ENCODE measurements around the gene PERM1.
A peak's percentile ranks its signal among the peaks of the same experiment; 100 is the strongest.
"Not testable (repeated sequence)": the region's sequence is repeated elsewhere in the genome, so short reads cannot be mapped to it uniquely, and the experiment has no call there.

Gene PERM1

DNA sequence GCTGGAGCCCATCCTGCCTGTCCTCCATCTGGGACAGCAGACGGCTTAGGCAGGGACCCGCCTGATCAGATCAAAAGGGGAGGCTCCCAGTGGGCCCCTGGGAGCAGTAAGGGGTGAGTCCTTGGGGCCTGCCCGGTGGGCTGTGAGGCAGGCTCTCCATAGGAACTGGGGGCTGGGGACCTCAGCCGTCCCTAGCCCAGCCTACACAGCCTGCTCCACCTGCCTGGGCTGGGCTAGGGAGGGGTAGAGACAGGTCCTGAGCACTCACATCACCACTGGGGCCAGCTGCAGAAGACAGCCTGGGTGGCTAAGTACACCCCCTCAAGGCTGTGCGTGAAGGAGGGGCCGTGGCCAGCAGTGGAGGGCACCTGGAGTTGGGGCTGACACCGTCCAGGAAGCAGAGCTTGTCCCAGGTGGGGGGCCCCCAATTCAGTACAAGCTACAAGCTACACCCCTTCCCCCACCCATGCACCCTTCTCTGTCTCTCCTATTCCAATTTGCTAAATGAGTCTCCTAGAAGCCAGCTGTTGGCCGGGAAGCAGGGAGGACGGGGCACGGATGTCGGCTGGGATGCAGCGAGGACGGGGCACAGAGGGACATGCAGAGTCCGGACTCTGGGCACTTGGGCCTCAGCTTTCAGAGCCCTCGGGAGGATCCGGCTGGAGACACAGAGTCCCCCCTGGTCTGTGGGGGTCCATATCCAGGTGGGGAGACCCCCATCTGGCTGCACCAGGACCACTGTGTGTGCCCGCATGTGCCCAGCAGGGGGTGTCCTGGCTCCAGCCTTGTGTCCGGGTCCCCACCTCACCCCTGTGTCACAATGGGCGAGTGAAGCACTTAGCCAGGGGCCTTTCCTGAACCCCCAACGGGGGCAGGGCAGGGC, 33.1 kb upstream of the PERM1 start:
- no peak for DNase-seq (ENCODE audit: low spot score)

DNA sequence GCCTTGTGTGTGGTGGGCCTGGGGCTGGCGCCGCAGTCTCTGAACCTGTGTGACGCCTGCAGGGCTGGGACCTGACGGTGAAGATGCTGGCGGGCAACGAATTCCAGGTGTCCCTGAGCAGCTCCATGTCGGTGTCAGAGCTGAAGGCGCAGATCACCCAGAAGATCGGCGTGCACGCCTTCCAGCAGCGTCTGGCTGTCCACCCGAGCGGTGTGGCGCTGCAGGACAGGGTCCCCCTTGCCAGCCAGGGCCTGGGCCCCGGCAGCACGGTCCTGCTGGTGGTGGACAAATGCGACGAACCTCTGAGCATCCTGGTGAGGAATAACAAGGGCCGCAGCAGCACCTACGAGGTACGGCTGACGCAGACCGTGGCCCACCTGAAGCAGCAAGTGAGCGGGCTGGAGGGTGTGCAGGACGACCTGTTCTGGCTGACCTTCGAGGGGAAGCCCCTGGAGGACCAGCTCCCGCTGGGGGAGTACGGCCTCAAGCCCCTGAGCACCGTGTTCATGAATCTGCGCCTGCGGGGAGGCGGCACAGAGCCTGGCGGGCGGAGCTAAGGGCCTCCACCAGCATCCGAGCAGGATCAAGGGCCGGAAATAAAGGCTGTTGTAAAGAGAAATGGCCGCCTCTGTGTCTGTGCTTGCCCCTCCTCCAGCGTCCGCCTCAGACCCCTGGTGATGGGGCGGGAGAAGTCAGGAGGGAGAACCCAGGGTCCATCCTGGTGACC, 32.2 kb upstream of the PERM1 start:
- DNase-seq (ENCODE audit: low spot score) = no peak

DNA sequence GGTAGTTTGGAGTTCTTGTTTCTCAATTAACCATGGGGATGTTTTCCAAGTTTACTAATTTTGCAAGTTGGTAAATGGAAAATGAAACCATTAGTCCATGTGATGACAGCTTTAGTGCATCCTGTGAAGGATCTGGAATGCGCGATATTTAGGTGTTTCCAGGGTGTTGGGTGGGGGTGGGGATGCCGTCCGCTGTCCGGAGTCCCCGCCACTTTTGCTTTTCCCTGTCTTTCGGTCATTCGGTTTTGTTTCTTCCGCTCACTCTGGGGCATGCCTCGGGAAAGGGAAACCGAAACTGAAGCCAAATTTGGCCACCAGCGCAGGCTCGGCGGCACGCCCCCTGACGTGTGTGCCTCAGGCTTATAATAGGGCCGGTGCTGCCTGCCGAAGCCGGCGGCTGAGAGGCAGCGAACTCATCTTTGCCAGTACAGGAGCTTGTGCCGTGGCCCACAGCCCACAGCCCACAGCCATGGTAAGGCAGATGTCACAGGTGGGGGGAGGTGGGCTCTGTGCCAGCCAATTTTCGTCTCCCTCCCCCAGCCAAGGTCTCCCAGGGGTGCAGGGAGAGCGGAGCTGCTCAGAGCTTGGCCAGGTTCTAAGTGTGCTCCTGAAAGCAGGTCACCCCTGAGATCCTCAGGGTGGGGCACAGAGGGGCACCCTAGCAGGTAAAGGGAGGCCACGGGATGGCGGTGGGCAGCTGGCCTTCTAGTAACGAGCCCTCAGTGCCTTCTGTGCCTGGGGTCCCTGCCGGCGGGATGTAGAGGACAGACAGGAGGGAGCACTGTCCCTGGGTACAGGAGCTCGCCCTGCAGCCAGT, 31.4 kb upstream of the PERM1 start, which contains the start of gene ISG15:
Gene ISG15, plus strand, starts transcription at position 393 of the 817 bp plus-strand sequence. Its CDS starts 77 bp downstream, at position 470.
- peak; percentile 90 for DNase-seq (ENCODE audit: low spot score)

DNA sequence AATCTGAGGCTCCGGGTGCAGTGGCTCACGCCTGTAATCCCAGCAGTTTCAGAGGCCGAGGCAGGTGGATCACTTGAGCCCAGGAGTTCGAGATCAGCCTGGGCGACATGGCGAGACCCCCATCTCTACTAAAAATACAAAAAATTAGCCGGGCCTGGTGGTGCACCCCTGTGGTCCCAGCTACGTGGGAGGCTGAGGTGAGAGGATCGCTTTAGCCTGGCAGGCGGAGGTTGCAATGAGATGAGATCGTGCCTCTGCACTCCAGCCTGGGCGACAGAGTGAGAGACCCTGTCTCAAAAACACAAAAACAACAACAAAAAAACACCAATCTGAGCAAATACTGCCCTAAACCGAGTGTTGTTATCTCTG, 30.8 kb upstream of the PERM1 start:
- not testable (repeated sequence) for DNase-seq (ENCODE audit: low spot score)

DNA sequence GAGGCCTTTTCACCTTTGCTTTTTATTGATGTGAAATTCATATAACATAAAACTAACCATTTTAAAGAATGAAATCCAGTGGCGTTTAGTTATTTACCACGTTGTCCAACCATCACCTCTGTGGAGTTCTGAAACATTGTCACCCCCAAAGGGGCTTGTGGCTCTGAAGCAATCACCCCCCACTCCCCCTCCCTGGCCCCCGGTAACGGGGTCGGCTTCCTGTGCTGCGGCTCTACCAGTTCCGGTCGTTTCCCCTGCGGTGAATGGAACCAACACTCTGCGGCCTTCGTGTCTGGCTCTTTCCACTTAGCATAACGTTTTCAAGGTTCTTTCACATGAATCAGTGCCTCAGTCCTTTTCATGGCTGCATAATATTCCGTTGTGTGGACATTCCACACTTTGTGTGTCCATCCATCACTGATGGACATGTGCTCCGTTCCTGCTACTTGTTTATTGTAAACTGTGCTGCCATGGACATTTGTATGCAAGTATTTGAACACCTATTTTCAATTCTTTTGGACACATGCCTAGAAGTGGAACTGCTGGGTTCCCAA, 29.6 kb upstream of the PERM1 start:
- DNase-seq (ENCODE audit: low spot score) = no peak

DNA sequence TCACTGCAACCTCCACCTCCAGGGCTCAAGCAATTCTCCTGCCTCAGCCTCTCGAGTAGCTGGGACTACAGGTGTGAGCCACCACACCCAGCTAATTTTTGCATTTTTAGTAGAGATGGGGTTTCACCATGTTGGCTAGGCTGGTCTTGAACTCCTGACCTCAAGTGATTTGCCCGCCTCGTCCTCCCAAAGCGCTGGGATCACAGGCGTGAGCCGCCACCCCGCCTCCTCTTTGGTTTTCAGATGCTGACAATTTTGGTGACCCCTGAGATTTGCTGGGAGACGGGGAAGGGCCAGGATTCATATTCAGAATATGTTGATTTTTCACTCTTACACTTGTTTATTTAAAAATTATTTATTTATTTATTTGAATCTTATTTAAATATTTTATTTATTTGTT, 28.2 kb upstream of the PERM1 start:
- not testable (repeated sequence) for DNase-seq (ENCODE audit: low spot score)

DNA sequence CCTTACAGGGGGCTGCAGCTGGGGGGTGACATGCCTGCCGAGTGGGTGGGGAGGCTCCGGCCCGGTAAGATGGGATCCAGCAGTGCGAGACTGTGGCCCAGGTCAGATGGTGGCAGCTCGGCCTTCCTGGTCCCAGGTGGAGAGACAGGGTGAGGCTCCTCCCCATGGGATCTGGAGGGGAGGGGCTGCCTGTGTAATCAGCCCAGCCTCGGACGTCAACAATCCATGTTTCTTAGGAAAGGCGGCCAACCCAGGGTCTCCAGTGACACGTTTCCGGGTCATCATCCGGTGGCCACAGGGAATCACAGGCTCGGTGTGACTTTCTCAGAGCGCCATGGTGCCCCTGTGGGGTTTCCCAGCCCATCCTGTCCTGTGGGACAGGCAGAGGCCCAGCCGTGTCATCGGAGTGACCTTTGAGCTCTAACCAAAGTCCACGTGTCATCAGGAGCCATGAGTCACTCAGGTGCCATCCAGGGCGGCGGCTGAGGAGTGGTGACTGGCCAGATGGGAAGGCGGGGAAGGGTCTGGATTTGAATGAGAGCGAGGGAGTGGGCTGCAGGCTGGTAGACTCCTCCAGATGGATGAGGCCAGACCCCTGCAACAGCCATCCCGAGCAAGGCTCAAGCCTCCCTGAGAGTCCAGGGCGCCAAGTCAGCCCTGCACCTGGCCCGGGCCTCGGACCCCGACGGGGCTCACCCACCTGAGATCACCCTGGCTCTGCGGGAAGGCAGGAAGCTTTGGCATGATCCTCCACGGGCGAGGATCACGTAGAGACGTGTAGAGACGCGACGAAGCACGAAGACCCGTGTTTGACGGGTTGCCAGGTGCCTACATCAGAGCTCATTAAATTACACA, 24.6 kb upstream of the PERM1 start:
- peak; percentile 97 for DNase-seq (ENCODE audit: low spot score)

DNA sequence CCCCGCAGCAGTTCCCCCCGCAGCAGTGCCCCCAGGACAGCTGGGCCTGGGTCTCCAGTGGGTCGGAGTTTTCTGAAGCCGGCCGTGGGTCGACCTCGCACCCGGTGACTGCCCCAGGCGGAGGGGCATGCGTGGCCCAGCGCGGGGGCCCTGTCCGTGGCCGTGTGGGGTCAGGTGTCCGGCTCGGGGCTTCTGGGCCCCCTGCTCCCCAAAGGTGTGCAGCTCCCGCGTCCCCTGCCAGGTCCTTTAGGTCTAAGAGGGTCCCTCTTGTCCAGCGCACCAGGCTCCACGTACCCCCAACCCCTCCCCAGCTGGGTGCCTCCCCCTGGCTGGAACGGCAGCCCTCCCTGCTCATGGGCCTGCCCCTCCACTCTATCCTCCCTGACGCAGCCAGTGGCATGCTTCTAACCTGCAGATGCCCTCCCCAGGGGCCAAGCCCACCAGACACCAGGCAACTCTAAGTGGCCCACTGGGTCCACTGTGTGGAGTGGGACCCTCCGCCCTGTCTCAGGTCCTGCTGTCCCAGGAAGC, 23.9 kb upstream of the PERM1 start:
- DNase-seq (ENCODE audit: low spot score) = no peak

DNA sequence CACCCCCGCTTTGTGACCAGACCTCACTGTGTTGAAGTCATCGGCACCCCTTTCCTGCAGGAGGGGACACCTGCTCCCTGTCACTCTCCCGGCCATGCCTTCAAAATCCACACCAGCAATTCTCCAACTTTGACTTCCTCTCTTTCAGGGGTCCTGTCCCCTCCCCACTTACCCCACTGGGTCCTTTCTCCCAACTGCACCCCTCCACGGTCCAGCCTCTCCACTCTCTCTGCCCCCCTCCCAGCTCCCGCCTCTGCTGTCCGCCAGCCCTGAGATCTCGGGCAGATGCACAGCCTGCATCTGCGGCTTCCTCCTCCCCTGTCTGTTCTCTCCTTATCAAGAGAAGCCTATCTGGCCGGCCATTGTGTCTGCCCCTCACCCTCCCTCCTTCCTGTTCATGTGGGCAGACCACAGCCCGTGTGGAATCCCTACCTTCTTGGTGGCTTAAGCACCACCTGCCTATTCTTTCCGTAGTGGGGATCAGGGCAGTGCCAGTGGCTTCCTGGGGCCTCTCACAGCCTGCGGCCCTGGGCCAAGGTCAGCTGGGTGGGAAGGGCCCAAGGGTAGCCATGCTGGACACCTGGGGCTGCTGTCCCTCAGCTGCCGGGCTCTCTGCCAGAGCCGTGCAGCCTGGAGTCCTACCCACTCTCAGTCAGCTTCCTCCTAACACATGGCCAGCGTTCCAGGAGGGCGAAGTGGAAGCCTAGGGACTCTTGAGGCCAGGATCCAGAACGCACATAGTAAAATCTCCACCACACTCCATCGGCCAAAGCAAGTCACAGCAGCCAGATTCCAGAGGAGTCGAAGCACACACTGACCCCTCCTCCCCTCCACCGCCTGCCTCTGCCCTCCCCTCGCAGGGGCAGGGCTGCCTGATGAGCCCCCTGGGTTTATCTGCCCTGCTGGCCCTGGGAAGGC, 23.1 kb upstream of the PERM1 start:
- peak; percentile 84 for DNase-seq (ENCODE audit: low spot score)

DNA sequence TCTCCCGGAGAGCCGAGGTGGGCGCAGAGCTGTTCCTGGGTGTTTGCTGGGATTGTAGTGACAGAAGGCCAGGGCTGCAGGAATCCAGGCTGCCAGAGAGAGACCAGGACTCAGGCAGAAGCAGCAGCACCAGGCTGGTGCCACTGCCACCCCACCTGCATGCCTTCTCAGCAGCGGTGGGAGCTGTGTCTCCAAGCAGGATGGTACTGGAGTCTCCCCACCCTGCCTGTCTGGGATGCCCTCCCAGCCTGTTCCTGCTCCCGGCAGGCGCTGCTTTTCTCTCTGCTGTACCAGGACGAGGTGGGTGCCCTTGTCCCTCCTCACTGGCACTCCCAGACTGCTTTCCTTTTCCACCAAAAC, 22.5 kb upstream of the PERM1 start:
- no peak for DNase-seq (ENCODE audit: low spot score)

DNA sequence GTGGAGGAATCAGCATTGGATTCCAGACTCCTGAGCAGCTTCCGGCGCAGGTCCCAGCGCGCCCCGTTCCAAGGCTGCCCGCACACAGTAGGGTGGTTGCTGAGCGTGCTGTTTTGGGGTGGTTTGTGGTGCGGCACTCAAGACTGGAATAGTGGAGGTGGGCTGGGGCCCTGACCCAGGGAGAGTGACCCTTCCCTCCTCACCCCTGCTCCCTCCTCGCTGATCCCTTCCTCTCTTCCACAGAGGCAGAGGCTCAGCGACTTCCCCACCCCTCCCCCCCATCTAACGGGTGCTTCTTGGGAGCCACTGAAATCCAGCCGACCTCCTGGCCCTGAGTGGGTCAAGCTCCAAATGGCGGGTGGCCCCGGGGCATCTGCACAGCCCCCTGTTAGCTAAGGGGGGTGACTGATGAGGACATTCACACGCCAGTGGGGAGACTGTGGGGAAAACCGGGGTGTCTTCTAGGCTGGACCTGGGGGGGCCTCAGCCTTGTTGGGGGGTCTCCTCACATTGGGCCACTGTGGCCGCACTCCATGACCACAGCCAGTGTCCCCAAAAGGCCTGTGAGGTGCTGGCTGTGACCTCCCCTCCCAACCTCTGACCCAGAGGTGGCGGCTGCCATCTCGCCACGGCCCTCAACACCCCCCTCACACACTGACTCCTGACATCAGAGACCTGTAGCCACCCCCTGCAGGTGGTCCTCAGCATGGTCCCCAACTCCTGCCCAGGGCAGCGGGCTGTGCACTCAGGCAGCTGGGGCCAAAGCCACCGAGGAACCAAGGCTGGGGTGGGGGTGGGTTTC, 21.9 kb upstream of the PERM1 start:
- DNase-seq (ENCODE audit: low spot score) = no peak

DNA sequence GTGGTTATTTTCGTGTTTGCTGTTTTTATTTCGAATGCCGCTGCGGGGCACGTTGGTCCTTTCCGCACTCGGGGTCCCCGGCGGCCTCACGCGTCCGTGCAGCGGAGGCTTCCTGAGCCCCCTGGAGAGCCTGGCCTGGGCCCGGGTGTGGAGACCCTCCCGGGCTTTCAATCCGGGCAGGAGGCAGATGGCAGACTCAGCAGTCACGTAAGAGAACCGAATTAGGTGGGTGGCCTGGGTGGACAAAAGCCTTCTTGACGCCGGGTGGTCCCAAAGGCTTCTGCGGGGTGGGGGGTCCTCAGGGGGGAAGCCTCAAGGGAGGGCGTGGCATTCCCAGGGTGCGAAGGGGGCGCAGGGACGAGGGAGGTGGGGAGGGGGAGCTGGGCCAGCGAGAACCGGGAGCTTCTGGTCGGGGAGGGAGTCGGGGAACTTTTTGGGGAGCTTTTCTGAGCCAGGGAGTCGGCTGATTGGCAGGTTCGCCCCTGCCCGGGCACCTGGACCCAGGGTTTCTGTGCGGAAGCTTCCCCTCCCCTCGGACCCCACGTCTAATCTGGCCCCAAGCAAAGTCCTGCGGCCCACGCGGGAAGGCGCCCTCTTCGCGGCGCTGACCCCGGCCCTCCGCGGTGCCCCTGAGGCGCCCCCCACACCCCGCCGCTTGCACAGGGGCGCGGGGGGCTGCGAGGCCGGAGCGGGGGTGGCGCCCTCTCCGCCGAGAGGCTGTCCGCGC, 19.3 kb upstream of the PERM1 start:
- DNase-seq (ENCODE audit: low spot score) = no peak

DNA sequence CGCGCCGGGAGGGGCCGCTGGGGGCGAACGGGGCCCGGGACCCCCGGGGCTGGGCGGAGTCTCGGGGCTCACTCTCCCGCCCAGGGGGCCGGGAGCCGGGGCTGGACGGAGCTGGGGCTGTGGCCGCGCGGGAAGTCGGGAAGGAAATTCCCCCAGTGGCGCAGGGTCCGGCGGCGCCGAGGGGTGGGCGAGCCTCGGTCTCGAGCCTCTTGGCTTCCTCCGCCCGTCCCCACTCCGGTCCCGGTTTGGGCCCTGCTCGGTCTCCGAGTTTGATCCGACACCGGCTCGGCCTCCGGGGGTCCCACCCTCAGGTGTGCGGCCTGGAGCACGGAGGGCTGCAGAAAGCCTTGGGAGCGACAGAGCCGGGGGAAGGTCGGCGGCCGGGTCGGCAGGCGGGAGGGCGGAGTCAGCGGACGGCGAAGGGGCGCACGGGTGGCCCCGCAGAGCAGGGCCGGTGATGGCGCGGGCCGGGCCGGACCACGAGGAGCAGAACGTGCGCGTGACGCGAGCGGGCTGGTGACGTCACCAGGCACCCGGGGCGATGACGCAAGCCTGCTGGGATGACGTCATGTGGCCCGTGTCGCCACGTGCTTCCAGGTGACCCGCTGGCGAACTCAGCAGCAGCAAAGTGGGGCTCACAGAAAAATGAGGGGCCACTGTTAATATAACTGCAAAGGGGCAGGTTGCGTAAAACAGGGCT, 18.6 kb upstream of the PERM1 start:
- peak; percentile 88 for DNase-seq (ENCODE audit: low spot score)

DNA sequence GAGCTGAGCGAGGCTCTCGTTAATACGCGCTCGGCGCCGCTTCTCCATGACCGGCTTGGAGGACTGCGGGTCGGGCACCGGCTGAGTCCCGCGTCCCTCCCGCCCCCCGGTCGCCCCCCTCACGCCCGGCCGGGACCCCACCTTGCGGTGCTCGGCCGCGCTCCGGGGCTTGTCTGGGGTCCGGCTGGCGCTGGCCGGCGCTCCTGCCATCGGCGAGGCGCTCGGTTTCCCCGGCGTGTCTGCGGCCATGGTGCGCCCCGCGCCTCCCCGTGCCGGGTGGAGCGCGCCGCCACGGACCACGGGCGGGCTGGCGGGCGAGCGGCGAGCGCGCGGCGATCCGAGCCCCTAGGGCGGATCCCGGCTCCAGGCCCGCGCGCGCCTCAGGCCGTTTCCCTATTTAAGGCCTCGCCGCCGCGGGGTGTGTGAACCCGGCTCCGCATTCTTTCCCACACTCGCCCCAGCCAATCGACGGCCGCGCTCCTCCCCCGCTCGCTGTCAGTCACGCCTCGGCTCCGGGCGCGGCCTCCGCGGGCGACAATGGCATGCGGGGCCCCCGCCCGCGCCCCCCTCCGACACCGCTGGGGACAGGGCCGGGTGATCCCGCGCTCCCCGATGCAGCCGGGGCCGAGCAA, 17.9 kb upstream of the PERM1 start, which contains the start of gene HES4:
Gene HES4, minus strand, starts transcription at position 373 of the 632 bp plus-strand sequence. Its CDS starts 124 bp downstream, at position 249.
- DNase-seq (ENCODE audit: low spot score) = peak; percentile 94

DNA sequence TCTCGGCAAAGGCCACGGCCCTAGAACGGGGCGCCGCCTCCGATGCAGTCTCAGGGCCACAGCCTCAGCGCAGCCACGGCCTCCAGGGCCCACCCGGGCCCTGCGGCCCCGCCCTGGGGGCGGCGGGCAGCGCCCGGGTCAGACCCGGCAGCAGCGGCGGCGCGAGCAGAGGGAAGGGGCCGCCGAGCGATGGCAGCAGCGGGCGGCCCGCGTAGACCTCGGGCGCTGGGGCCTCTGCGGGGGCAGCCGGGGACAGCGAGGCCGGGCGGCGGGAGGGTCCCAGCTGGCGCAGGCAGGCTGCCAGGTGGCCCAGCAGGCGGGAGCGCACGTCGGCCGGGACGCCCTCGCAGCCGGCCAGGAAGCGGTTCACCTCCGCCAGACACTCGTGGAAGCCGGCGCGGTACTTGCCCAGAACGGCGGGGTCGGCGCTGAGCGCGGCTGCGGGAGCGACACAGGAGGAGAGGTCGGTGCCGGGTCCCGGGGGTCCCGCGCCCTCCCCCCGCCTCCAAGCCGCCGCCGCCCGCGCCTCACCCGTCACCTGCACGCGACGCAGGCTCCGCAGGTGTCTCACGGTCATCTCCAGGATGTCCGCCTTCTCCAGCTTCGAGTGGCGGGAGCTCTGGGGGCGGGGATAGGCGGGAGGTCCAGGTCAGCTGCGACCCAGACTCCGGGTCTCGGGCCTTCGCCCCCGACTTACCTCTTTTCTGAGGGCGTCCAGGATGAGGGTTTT, 17.3 kb upstream of the PERM1 start:
- no peak for DNase-seq (ENCODE audit: low spot score)

DNA sequence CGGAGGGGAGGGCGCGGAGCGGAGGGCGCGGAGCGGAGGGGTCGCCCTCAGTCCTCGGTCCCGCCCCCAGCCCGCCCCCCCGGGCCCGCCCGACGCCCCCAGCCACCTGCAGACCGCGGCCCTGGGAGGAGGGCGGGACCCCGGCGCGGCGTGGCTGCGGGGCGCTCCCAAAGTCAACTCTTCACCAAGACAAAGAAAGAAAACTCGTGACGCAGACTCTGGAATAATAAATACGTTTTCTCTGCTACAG, 16.8 kb upstream of the PERM1 start:
- peak; percentile 40 for DNase-seq (ENCODE audit: low spot score)

Measured in SW480 (cell line).